ENCODE data around the gene SLC19A1.

SLC19A1 gene

GRCh38 chr21:45452696-45453307 is 89.4 kb downstream of the SLC19A1 start:
- TF ChIP-seq, protein P1, sequence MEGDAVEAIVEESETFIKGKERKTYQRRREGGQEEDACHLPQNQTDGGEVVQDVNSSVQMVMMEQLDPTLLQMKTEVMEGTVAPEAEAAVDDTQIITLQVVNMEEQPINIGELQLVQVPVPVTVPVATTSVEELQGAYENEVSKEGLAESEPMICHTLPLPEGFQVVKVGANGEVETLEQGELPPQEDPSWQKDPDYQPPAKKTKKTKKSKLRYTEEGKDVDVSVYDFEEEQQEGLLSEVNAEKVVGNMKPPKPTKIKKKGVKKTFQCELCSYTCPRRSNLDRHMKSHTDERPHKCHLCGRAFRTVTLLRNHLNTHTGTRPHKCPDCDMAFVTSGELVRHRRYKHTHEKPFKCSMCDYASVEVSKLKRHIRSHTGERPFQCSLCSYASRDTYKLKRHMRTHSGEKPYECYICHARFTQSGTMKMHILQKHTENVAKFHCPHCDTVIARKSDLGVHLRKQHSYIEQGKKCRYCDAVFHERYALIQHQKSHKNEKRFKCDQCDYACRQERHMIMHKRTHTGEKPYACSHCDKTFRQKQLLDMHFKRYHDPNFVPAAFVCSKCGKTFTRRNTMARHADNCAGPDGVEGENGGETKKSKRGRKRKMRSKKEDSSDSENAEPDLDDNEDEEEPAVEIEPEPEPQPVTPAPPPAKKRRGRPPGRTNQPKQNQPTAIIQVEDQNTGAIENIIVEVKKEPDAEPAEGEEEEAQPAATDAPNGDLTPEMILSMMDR (IDR thresholded peaks at IDR 0.05): no peak

DNA sequence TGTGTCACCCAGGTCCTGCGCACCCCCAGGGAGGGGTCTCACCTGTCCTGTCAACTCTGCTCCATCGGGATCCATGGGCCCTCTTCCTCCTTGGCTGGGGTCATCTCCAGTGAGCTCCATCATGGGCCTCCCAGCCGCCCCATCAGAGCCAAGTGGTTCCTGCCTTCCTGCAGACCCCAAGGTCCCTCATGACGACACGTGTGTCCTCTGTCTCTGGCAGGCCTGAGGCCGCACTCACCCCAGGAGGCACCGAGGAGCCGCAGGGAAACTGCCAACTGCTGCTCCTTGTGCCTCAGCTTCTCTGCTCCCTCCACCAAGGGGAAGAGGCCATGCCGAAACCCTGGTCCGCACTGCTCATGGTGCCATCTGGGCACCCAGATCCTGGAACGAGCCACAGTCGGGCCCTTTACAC is 90.5 kb downstream of the SLC19A1 start:
- TF ChIP-seq, protein P1 (IDR thresholded peaks at IDR 0.05): no peak

DNA sequence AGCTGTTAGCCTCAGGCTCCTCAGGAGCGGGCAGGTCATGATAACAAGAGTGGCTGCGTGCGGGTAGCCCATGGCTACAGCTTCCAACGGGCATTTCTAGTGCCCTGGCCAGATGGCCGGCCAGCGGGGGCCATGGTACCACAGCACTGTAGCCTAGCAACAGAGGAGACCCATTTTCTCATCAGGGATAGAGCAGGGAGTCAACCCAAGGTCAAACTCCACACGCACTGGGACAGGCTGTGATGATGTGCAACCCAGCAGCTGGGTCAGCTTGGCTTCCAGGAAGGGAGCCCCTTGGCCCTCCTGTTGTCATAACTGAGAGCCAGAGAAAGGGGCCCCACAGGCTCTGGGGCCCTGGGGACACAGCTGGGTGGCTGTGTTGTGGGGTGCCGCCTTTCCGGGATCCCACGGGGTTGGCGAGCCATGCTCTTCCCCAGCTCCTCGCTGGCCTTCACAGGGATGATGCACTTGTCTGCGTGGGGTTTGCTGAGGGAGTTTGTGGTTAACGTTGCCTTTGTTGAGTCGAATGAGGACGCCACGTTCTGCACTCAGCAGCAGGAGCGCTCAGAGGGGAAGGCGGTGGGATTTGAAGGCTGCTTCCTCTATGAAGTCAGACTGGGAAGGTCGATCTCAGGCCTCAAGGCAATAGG is 91.0 kb downstream of the SLC19A1 start:
- TF ChIP-seq, protein P1 (IDR thresholded peaks at IDR 0.05): no peak

DNA sequence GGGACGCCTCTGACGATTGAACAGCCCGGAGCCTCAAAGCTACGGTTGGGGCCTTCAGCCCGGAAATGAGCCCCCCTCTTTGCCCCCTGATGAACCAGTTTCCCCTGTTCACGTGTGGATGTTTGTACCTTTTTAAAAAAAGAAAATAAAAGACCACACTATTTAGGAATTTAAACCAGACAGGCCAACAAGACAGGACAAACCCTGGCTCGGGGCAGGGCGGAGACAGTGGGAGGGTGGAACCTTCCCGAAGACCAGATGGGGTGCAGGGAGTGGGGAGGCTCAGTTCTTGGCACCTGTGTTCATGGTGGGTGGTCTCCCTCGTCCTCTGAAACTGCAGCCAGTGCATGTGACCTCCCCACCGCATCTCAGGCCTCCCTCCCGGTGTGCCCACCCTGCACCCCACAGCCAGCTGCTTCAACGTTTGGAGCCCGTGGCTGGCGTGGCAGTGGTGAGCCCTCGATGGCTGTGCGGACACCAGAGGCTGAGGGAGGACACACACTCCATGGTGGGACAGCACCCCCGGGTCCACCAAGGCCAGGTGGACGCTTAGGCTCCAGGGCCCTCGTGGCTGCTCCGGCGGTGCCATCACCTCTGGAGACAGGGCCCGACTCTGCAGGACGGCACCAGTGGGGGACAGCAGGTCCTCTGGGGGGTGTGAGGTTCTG is 91.7 kb downstream of the SLC19A1 start:
- TF ChIP-seq, protein P1 (IDR thresholded peaks at IDR 0.05): no peak

- TF ChIP-seq, protein P1 (IDR thresholded peaks at IDR 0.05): no peak
These were observed 92.4 kb downstream of the SLC19A1 start for GRCh38 chr21:45449658-45450422.

GRCh38 chr21:45448810-45449657 is 93.2 kb downstream of the SLC19A1 start:
- TF ChIP-seq, protein P1 (IDR thresholded peaks at IDR 0.05): no peak
